Neural cell (in vitro differentiated cells): ENCODE measurements around the gene SLC44A1. TPM values are rescaled to one million over a fixed set of nuclear protein-coding genes. Genes with fewer than 3 reads are reported as not detected.

Experiments
- H2AFZ ChIP-seq: fragments of 200-600, 300-800 bp; sonication (generic), shearing (Covaris generic); 2 replicates; pipeline ENCODE4 v1.6.0; 2014; ENCODE audit warnings: low read depth, mild to moderate bottlenecking, antibody characterized with exemption, low read length, moderate library complexity
- H3F3A ChIP-seq: fragments of 200-600 bp; shearing (Covaris generic); 2 replicates; pipeline ENCODE4 v1.6.1; 2016; ENCODE audit warnings: mild to moderate bottlenecking, moderate library complexity, mixed read lengths, antibody characterized with exemption, low read length; ENCODE audit not compliant: insufficient read depth, poor library complexity, severe bottlenecking
- H3K27ac ChIP-seq: fragments of 200-600, 300-800 bp; sonication (generic), shearing (Covaris generic); 2 replicates; pipeline ENCODE4 v1.5.1; 2014; ENCODE audit warnings: mild to moderate bottlenecking, low read length, moderate library complexity
- H3K27me3 ChIP-seq: fragments of 300-800, 200-600 bp; sonication (generic), shearing (Covaris generic); 2 replicates; pipeline ENCODE4 v1.6.0; 2014; ENCODE audit warnings: mild to moderate bottlenecking, low read depth, low read length, moderate library complexity; ENCODE audit not compliant: insufficient read depth
- H3K36me3 ChIP-seq: fragments of 300-800, 200-600 bp; sonication (generic), shearing (Covaris generic); 2 replicates; pipeline ENCODE4 v1.5.1; 2014; ENCODE audit warnings: mild to moderate bottlenecking, antibody characterized with exemption, low read length, moderate library complexity; ENCODE audit not compliant: insufficient read depth
- H3K4me2 ChIP-seq: fragments of 300-800, 200-600 bp; sonication (generic), shearing (Covaris generic); 2 replicates; pipeline ENCODE4 v1.6.0; 2014; ENCODE audit warnings: mild to moderate bottlenecking, low read length
- H3K4me3 ChIP-seq: fragments of 300-800, 200-600 bp; sonication (generic), shearing (Covaris generic); 2 replicates; pipeline ENCODE4 v1.5.1; 2014; ENCODE audit warnings: mild to moderate bottlenecking, low read length, moderate library complexity
- H3K79me2 ChIP-seq: fragments of 200-600 bp; shearing (Covaris generic); replicated peaks from 2 replicates; pipeline ENCODE4 v1.6.0; 2014; ENCODE audit warnings: mild to moderate bottlenecking, low read length, moderate library complexity; ENCODE audit not compliant: insufficient read depth
- H3K9ac ChIP-seq: fragments of 300-800, 200-600 bp; sonication (generic), shearing (Covaris generic); 2 replicates; pipeline ENCODE4 v1.6.1; 2016; ENCODE audit warnings: mild to moderate bottlenecking, low read length, mixed read lengths
- H3K9me2 ChIP-seq: fragments of 200-600 bp; shearing (Covaris generic); 2 replicates; pipeline ENCODE4 v1.6.1; 2016; ENCODE audit warnings: mild to moderate bottlenecking, low read length, mixed read lengths; ENCODE audit not compliant: insufficient read depth
- H3K9me3 ChIP-seq: fragments of 200-600, 300-800 bp; sonication (generic), shearing (Covaris generic); 2 replicates; pipeline ENCODE4 v1.6.1; 2016; ENCODE audit warnings: mild to moderate bottlenecking, mixed run types, low read length, moderate library complexity, mixed read lengths
- H4K20me1 ChIP-seq: fragments of 200-600 bp; shearing (Covaris generic); 2 replicates; pipeline ENCODE4 v1.6.1; 2016; ENCODE audit warnings: mild to moderate bottlenecking, mixed run types; ENCODE audit not compliant: insufficient read depth
- CTCF ChIP-seq: fragments of 450-650 bp; IDR thresholded peaks from 2 replicates; pipeline ENCODE4 v1.5.1; 2014; ENCODE audit warnings: antibody characterized with exemption, mild to moderate bottlenecking, moderate library complexity; ENCODE audit not compliant: poor library complexity, severe bottlenecking
- EP300 ChIP-seq: fragments of 450-650 bp; conservative IDR thresholded peaks from 2 replicates; pipeline ENCODE4 v1.6.1; 2014; ENCODE audit warnings: antibody characterized with exemption, mild to moderate bottlenecking, moderate library complexity; ENCODE audit not compliant: poor library complexity, severe bottlenecking
- EZH2 ChIP-seq: fragments of 200-600, 300-800 bp; shearing (Covaris generic), sonication (generic); IDR thresholded peaks from 2 replicates; pipeline ENCODE4 v1.6.1; 2014; ENCODE audit warnings: antibody characterized with exemption, low read length, borderline replicate concordance, mild to moderate bottlenecking; ENCODE audit not compliant: insufficient read depth, poor library complexity, severe bottlenecking
- MXI1 ChIP-seq: fragments of 450-650 bp; conservative IDR thresholded peaks from 2 replicates; pipeline ENCODE4 v1.6.1; 2014; ENCODE audit warnings: antibody characterized with exemption, mild to moderate bottlenecking; ENCODE audit not compliant: poor library complexity, severe bottlenecking
- POLR2AphosphoS5 ChIP-seq: IDR thresholded peaks from 2 replicates; pipeline ENCODE4 v1.6.1; 2012
- RAD21 ChIP-seq: fragments of 450-650 bp; conservative IDR thresholded peaks from 2 replicates; pipeline ENCODE4 v1.6.1; 2014; ENCODE audit warnings: antibody characterized with exemption, mild to moderate bottlenecking, moderate library complexity
- REST ChIP-seq: IDR thresholded peaks from 2 replicates; pipeline ENCODE4 v1.6.1; 2012; ENCODE audit warnings: borderline replicate concordance
- SMC3 ChIP-seq: fragments of 450-650 bp; conservative IDR thresholded peaks from 2 replicates; pipeline ENCODE4 v1.6.1; 2014; ENCODE audit warnings: antibody characterized with exemption, mild to moderate bottlenecking, moderate library complexity; ENCODE audit not compliant: poor library complexity
- TAF1 ChIP-seq: IDR thresholded peaks from 2 replicates; pipeline ENCODE4 v1.6.1; 2012; ENCODE audit warnings: low read depth
- polyA plus RNA-seq: library from polyadenylated mRNA; depleted of rRNA; stranded (reverse); fragments of >200 nt; gene quantifications from 2 replicates; pipeline ENCODE4 v1.2.3, GENCODE V29; 2014

Gene SLC44A1
- polyA plus RNA-seq, 1 donor from 2014 or later, result 3.9 TPM

- Histone ChIP-seq H3K79me2 (no peaks in the 10 kb centered on the region), H3K4me3 (no peak overlapping the region), H3K9me2 (no peaks in the 10 kb centered on the region), H3K27ac (no peak overlapping the region), H3K9me3 (no peaks in the 10 kb centered on the region), H3K4me2 (no peak overlapping the region), H3F3A (no peaks in the 10 kb centered on the region), H4K20me1 (no peaks in the 10 kb centered on the region), H3K27me3 (no peaks in the 10 kb centered on the region), H3K9ac (no peak overlapping the region), H3K36me3 (no peaks in the 10 kb centered on the region), H2AFZ (no peak overlapping the region)
- TF ChIP-seq CTCF (no peak), POLR2AphosphoS5 (no peak), TAF1 (no peak), EZH2 (no peak), SMC3 (no peak), REST (no peak), RAD21 (no peak), EP300 (no peak), MXI1 (no peak)
Measured at GRCh38 chr9:105390871-105391270, 146.4 kb downstream of the SLC44A1 start.

- no peak overlapping the region for H3K27ac ChIP-seq
- no peaks in the 10 kb centered on the region for H3K27me3 ChIP-seq
- H3K9me3 ChIP-seq, result no peaks in the 10 kb centered on the region
Measured at GRCh38 chr9:105391288-105391687, 146.8 kb downstream of the SLC44A1 start.

More at GRCh38 chr9:105391288-105391687, 146.8 kb downstream of the SLC44A1 start:
- Histone ChIP-seq H3K36me3 (no peaks in the 10 kb centered on the region), H3K4me2 (no peak overlapping the region), H3F3A (no peaks in the 10 kb centered on the region), H3K4me3 (no peak overlapping the region), H3K79me2 (no peaks in the 10 kb centered on the region), H3K9me2 (no peaks in the 10 kb centered on the region), H2AFZ (no peak overlapping the region), H4K20me1 (no peaks in the 10 kb centered on the region), H3K9ac (no peak overlapping the region)
- no peak for TF ChIP-seq REST
- TF ChIP-seq CTCF, result no peak
- TF ChIP-seq TAF1, result no peak
- no peak for TF ChIP-seq SMC3
- no peak for TF ChIP-seq EP300
- TF ChIP-seq MXI1, result no peak
- no peak for TF ChIP-seq EZH2
- TF ChIP-seq RAD21, result no peak
- TF ChIP-seq POLR2AphosphoS5, result no peak
